NOMO-1 treated with dmso at 0.1 percent for 144 hours (cell line): ENCODE measurements around the gene CENPP.

Experiments
- DNase-seq: peaks from one replicate; lab custom pipeline; 2025; ENCODE audit not compliant: unreplicated experiment; lab: John Stamatoyannopoulos, UW

CENPP gene

GRCh38 chr9:92652461-92652860 is 326.7 kb downstream of the CENPP start:
- DNase-seq, result no peak

- no peak for DNase-seq
These were observed 328.9 kb downstream of the CENPP start for GRCh38 chr9:92654481-92655301.

DNA sequence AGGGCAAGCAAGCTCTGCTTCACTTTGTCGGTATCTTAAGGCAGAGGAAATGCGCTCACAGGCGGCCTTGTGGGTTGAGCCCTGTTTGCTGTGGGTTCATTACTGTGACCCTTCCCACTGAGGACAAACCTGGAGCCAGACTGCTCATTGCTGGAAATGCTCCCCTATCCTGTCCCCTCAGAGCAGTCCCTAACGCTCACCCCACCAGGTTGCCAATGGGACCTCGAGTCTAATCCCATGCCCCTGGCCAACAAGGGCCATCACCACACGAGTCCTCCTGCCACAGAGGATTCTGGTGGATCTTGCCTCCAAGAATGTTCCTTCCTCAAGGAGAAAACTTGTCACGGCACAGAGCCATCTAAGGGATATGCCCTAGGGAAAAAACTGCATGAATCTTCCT is 329.6 kb downstream of the CENPP start:
- DNase-seq, result no peak

GRCh38 chr9:92655896-92656536 is 330.3 kb downstream of the CENPP start:
- DNase-seq, result no peak

DNA sequence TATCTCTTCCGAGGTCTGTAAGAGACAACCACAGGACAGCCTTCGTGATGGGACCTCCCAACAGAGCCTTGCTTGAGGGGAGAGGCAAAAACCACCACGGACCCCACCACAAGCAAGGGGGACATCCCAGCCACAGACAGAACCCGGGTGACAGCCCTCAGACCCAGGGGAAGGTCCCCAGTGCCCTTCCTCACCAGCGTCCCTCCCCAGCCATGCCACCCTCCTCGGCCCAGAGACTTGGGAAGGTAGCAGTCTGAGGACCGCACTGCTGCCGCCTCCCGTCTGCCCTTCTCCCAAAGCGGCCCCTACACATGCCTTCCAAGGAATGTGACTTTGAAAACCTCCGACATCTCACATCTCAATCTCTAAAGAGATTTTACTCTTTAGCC is 330.8 kb downstream of the CENPP start:
- DNase-seq, result no peak

GRCh38 chr9:92657296-92658094 is 331.7 kb downstream of the CENPP start:
- no peak for DNase-seq

- DNase-seq, result no peak
These were observed 332.4 kb downstream of the CENPP start for GRCh38 chr9:92658176-92658575.

DNA sequence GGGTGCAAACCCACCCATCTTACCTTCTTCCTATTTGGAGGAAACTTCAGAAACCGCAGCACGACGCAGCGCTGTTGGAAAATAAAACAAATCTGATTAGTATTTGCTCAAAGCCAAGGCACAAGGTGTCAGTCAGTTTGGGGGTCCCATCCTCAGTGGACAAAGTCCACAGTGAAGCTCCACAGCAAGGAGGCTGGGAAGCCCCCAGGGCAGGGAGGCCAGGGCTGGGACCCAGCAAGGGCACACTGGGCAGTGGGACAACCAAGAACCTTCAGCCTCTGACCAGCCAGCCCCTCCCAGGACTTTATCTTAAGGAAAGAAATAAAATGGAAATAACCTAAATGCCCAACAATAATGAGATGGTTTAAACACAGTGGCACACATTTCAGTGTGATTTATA is 332.9 kb downstream of the CENPP start:
- no peak for DNase-seq

DNA sequence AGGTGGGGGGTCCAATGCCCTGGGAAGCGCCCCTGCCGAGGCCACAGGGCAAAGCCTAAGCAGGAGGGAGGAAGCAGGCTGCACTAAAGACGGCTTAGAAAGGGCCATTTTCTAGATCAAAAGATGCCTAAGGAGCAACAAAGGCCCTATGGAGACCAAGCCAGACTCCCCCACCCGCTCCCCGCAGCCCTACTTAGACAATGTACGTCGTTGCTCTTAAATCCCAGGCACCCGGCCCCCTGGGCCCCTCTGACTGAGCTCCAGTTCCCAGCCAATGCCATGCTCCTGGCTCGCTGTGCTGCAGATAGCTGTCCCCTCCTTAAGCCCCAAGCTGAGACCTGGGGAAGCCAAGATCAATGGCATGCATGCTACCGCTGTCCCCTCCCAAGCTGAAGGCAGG is 333.8 kb downstream of the CENPP start:
- DNase-seq, result no peak

DNA sequence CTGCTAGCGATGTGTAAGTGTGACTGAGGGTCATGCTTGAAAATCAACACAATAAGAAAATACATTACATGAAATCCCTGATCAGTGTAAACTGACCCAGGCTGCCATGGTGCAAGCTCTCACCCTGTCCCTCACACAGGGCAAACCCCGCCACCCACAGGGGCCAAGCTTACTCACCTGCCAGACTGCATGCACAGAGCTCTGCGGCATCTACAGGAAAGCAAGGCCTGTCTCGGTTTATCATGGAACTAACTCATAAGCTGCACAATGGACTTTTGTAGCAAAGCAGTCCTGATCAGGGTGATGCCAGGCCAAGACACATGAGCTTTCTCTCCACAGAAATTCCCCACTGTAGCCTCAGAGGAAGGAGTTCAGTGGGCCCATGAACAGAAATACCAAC is 334.5 kb downstream of the CENPP start:
- no peak for DNase-seq

GRCh38 chr9:92661127-92661526 is 335.4 kb downstream of the CENPP start:
- DNase-seq, result no peak

- no peak for DNase-seq
These were observed 336.0 kb downstream of the CENPP start for GRCh38 chr9:92661743-92662142.

- no peak for DNase-seq
These were observed 337.4 kb downstream of the CENPP start for GRCh38 chr9:92663126-92663525.

DNA sequence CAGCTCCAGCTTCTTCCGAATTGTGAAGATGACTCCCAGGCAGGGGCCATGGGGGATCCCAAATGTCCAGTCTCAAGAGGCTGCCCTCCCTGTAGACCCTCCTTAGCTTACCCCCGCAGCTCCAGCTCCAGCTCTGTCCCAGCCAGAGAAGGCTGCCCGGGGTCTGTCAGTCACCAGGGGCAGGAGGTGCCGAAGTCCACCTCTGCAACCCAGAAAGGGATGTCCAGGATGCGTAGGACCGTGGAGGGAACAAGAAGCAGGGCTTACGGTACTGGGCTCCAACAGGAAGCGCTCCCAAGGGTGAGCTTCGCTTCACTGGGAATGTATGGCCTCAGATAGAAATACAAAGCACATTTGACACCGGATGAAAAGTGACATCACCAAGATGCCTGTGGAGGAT is 338.2 kb downstream of the CENPP start:
- no peak for DNase-seq

DNA sequence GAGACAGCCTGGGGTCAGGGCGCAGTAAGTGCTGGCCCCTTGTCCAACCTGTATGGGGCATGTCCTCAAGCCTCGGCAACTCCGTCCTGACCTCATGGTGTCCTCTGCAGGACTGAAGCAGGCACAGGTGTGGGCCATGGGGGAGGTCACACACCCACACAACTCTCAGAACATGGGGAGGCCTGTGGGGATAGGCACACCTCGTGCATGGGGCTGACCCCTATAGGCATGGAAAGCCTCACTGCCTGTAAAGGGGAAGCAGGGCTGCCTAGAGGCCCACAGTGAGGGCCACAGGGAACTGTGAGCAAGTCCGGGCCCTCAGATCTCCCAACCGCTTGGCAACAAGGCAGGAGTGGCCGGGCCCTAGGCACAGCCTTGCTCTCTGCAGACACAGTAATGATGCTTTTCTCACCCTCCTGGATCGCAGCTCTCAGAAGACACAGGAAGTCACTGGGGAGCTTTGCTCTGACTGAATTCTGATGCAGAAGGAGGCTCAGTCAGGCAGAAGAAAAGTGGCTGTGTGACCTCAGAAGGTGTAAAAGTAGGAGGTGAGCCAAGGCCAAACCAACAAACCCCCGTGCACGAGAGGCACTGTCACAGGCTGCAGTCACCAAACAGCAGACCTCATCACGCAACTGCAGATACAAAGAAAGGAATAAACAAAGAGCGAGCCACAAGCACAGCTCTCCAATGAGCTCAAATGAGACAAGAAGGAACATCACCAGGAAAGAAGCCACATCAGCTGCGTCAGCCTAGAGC is 338.8 kb downstream of the CENPP start:
- DNase-seq, result no peak

DNA sequence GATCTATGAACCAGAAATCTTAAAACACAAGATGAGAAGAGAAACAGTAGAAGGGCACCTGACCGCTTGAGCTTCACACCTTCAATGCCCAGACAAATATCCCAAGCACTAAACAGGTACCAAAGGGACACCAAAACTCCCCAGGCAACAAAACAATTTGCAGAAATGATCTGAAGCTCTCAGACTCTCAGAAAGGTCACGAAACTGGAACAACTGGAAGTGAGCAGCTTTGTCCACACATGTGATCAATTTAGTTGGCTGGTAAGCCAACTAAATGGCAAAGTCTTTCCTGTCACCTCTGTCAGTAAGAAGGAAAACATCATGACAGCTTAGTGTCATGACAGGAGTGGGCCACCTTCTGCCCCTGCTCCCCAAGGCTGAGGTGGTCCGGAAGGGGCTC is 340.1 kb downstream of the CENPP start:
- no peak for DNase-seq

GRCh38 chr9:92666236-92666635 is 340.5 kb downstream of the CENPP start:
- no peak for DNase-seq

DNA sequence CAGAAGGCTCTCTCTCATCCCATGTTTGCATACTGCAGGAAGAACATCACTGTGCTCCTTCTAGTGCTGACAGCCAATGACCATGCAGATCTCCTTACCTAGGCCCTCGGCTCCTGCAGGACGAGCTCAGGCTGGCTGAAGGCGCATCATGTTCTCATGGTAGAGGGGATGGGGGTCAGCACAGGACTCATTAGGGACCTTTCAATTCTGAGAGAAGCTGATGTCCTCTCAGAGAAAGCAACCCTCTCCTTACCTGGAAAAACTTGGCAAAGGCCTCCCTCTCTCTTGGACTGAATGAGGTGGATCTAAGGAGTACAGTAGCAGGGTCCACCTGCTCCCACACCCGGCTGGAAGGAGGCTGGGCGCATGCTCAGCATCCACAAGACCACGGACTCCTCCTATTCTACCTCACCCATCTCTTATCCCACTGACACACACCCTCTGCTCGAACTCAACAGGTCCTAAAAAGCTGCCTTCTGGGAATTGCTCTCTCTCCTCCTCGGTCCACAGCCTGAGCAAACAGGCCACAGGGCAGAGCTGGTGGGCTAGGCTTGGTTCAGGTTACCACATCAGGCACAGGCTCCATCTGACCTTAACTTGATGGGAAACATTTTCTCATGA is 341.3 kb downstream of the CENPP start:
- DNase-seq, result no peak

GRCh38 chr9:92668746-92669526 is 343.2 kb downstream of the CENPP start:
- DNase-seq, result no peak

GRCh38 chr9:92669527-92669889 is 343.8 kb downstream of the CENPP start:
- DNase-seq, result no peak
